Endothelial cell of umbilical vein (primary cell): ENCODE measurements around the gene CHST7.

ENCODE experiments used
- CTCF ChIP-seq, 2 donors: IDR thresholded peaks; 1 replicate in 1 of 2; 2 replicates in 1 of 2; pipeline ENCODE4 v1.5.1; 2011; ENCODE audit warnings: low read length in 2 of 2, mild to moderate bottlenecking in 2 of 2, moderate library complexity in 2 of 2, control low read depth in 1 of 2, inconsistent platforms in 1 of 2, low read depth in 1 of 2; ENCODE audit not compliant: insufficient read depth in 1 of 2; ENCODE audit errors: extremely low read depth in 1 of 2
- EZH2 ChIP-seq: IDR thresholded peaks from 2 replicates; pipeline ENCODE4 v1.6.1; 2012; ENCODE audit warnings: borderline replicate concordance, low read depth, mild to moderate bottlenecking, moderate library complexity, low read length, inconsistent platforms; ENCODE audit not compliant: severe bottlenecking
- GATA2 ChIP-seq: IDR thresholded peaks from 2 replicates; pipeline ENCODE4 v1.7.0; 2011; ENCODE audit warnings: low read depth, mild to moderate bottlenecking, moderate library complexity, mixed read lengths, low read length; ENCODE audit not compliant: insufficient read length, insufficient read depth
- JUN ChIP-seq: IDR thresholded peaks from 2 replicates; pipeline ENCODE4 v1.6.1; 2011; ENCODE audit warnings: borderline replicate concordance, low read depth; ENCODE audit not compliant: insufficient read length, insufficient read depth
- MAX ChIP-seq: IDR thresholded peaks from 2 replicates; pipeline ENCODE4 v1.6.1; 2011; ENCODE audit not compliant: insufficient read depth, insufficient read length
- MYC ChIP-seq: IDR thresholded peaks from one replicate; pipeline ENCODE4 v1.6.1; 2011; ENCODE audit warnings: mild to moderate bottlenecking, low read depth, low read length
- POLR2A ChIP-seq: IDR thresholded peaks from 2 replicates; pipeline ENCODE4 v1.6.1; 2012; ENCODE audit warnings: low read depth, mild to moderate bottlenecking, control low read depth, low read length
- POLR2AphosphoS5 ChIP-seq: IDR thresholded peaks from 2 replicates; pipeline ENCODE4 v1.6.1; 2012; ENCODE audit warnings: low read depth, mild to moderate bottlenecking, control low read depth, low read length, moderate library complexity; ENCODE audit not compliant: insufficient read depth

GRCh38 chrX:46576458-46576857 lies 2.9 kb downstream of the CHST7 start:
- TF ChIP-seq POLR2AphosphoS5 (no peak), CTCF (IDR thresholded peaks at IDR 0.05; ENCODE audit: extremely low read depth in 1 of 2, insufficient read depth in 1 of 2, low read depth in 1 of 2, low read length in 2 of 2) (no peak), POLR2A (no peak), JUN (no peak), EZH2 (no peak), MAX (no peak), MYC (no peak), GATA2 (no peak)
